Measurements from ENCODE around the gene SMARCD3. TPM values are rescaled to one million over a fixed set of nuclear protein-coding genes. Genes with fewer than 3 reads are reported as not detected.

Gene SMARCD3
- total and polyA plus RNA-seq, 8 donors: 11.6 to 105 (median 30.3) TPM

DNA sequence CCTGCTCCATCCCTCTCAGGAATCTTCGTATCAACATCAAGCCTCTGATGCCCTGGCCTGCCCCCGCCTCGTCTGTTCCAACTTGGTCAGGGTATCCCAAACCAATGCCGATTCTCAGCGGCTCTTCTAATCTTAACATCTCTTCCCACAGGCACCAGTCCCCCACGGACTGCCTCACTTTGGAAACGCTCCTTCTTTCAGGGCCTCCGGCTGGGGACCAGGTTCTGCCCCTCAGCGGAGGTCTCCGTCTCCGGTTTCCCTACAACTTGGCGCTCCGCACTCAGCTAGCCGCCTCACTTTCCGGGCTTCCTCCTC is 22.0 kb downstream of the SMARCD3 start:
- no peaks in the 10 kb centered on the region for H3K27me3 ChIP-seq
- H3K36me3 ChIP-seq: peaks cover 32 to 40% (median 36%) of the 10 kb centered on the region in 4 donors
- intact Hi-C loops (cut with DNase I; ENCODE audit: low total_unique reads): no loop called here
- 0 to 1% (median 1%) methylated on average over 15 of the region's 15 CpGs for WGBS, 5 donors
- H3K4me3 ChIP-seq: peak overlapping the region; percentile 68 to 99 (median 89)
- DNase-seq: no peak
- H3K4me1 ChIP-seq: peaks cover 19 to 36% (median 30%) of the 10 kb centered on the region in 4 donors
- H3K27ac ChIP-seq: peak overlapping the region; percentile 33 to 91 (median 83)
- TF ChIP-seq POLR2A (IDR thresholded peaks at IDR 0.05): no peak
- TF ChIP-seq, protein P1, sequence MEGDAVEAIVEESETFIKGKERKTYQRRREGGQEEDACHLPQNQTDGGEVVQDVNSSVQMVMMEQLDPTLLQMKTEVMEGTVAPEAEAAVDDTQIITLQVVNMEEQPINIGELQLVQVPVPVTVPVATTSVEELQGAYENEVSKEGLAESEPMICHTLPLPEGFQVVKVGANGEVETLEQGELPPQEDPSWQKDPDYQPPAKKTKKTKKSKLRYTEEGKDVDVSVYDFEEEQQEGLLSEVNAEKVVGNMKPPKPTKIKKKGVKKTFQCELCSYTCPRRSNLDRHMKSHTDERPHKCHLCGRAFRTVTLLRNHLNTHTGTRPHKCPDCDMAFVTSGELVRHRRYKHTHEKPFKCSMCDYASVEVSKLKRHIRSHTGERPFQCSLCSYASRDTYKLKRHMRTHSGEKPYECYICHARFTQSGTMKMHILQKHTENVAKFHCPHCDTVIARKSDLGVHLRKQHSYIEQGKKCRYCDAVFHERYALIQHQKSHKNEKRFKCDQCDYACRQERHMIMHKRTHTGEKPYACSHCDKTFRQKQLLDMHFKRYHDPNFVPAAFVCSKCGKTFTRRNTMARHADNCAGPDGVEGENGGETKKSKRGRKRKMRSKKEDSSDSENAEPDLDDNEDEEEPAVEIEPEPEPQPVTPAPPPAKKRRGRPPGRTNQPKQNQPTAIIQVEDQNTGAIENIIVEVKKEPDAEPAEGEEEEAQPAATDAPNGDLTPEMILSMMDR (IDR thresholded peaks at IDR 0.05): no peak
- no peak for TF ChIP-seq POLR2AphosphoS5 (IDR thresholded peaks at IDR 0.05)
- TF ChIP-seq EP300 (IDR thresholded peaks at IDR 0.05): no peak
- no peaks in the 10 kb centered on the region for H3K9me3 ChIP-seq

DNA sequence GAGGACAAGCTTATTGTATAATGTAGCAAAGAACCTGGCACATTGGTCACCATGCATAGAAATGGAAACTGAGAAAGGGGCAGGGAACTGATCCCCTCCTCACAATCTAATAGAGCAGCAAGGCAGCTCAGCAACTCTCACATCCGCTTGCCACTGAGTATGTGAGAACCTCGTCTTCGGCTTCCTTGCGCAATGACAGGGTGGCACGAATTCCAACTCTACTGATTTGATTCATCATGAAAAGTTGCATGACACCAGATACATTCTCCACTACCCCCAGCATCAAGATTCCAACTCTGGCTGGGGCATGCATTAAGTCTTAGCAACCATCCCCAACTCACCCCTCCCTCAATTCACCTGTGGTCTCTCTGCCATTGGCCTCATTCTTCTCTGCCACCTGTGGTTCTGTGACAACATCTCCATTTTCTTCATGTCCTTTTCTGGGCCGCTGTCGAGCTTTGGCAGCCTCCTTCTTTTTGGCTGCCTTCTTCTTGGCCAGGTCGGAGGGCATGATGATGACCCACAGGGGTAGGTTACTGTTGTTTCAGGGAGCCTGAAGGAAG is 22.5 kb downstream of the SMARCD3 start:
- TF ChIP-seq EP300 (IDR thresholded peaks at IDR 0.05) (no peak), POLR2A (IDR thresholded peaks at IDR 0.05) (no peak), POLR2AphosphoS5 (IDR thresholded peaks at IDR 0.05) (no peak)
- TF ChIP-seq, protein P1 (IDR thresholded peaks at IDR 0.05): no peak
- WGBS, 5 donors: 51 to 60% (median 59%) methylated on average over 8 of the region's 8 CpGs
- Histone ChIP-seq H3K4me1 (peaks cover 19 to 34% (median 28%) of the 10 kb centered on the region in 4 donors), H3K9me3 (no peaks in the 10 kb centered on the region), H3K4me3 (peak overlapping the region; percentile 68 to 99 (median 89)), H3K27ac (peak overlapping the region in 3 of 5 donors; percentile 83 to 91 (median 87)), H3K27me3 (no peaks in the 10 kb centered on the region), H3K36me3 (peaks cover 35 to 45% (median 40%) of the 10 kb centered on the region in 4 donors)
- intact Hi-C loops (cut with DNase I; ENCODE audit: low total_unique reads): no loop called here
- DNase-seq: no peak

DNA sequence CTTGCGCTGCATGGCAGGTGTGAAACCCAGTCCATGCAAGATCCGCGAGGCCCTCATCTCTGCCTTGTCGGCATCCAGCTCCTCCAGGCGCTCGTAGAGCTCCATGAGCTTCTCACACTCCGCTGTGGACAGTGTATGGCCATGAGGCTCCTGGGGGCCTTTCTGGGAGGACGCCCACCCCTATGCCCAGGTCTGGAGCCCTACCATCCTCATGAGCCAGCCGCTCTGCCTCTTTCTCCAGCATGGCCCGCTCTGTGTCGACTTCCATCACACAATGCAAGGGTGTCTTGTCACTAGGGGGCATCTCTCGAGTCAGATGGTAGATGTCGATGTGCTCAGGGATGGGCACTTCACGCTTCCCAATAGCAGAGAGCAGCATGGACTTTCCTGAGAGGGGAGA is 24.8 kb downstream of the SMARCD3 start:
- no peak for TF ChIP-seq POLR2A (IDR thresholded peaks at IDR 0.05)
- TF ChIP-seq, protein P1 (IDR thresholded peaks at IDR 0.05): no peak
- TF ChIP-seq POLR2AphosphoS5 (IDR thresholded peaks at IDR 0.05): no peak
- no peak for TF ChIP-seq EP300 (IDR thresholded peaks at IDR 0.05)
- 90 to 95% (median 93%) methylated on average over 14 of the region's 14 CpGs for WGBS, 5 donors
- peaks cover 52 to 68% (median 64%) of the 10 kb centered on the region in 4 donors for H3K36me3 ChIP-seq
- no peaks in the 10 kb centered on the region for H3K9me3 ChIP-seq
- DNase-seq: no peak
- peaks cover 19 to 34% (median 28%) of the 10 kb centered on the region in 4 donors for H3K4me1 ChIP-seq
- no peak overlapping the region for H3K27ac ChIP-seq
- no peak overlapping the region for H3K4me3 ChIP-seq
- intact Hi-C loops (cut with DNase I; ENCODE audit: low total_unique reads): no loop called here
- no peaks in the 10 kb centered on the region for H3K27me3 ChIP-seq

DNA sequence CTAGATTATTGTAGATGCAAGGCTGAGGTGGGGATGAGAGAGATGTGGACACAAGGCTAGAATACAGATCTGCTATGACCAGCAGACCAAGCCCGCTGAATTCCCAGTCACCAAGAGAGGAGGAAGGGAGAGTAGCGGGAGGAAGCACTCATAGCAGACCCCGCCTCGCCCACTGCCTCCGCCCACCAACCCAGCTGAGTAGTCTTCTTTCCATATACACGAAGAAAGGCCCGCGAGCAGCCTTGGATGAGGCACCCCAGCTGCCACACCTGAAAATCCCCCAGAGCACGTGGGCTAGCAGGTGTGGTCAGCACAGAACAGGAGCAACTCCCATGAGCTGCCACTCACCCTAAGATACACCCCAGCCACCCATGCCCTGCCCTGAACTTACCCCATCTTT is 30.3 kb downstream of the SMARCD3 start:
- Histone ChIP-seq H3K9me3 (no peaks in the 10 kb centered on the region), H3K4me3 (no peak overlapping the region), H3K36me3 (peaks cover 79 to 100% (median 100%) of the 10 kb centered on the region in 4 donors), H3K4me1 (no peaks in the 10 kb centered on the region), H3K27ac (no peak overlapping the region), H3K27me3 (no peaks in the 10 kb centered on the region)
- TF ChIP-seq, protein P1 (IDR thresholded peaks at IDR 0.05): no peak
- no peak for TF ChIP-seq EP300 (IDR thresholded peaks at IDR 0.05)
- TF ChIP-seq POLR2A (IDR thresholded peaks at IDR 0.05): no peak
- no peak for TF ChIP-seq POLR2AphosphoS5 (IDR thresholded peaks at IDR 0.05)
- intact Hi-C loops (cut with DNase I; ENCODE audit: low total_unique reads): no loop called here
- 89 to 95% (median 93%) methylated on average over 9 of the region's 9 CpGs for WGBS, 5 donors
- DNase-seq: no peak
